Cortex of kidney (tissue), 1 donor: Measurements from ENCODE around the gene DHX32.
"Not testable (repeated sequence)": the region's sequence is repeated elsewhere in the genome, so short reads cannot be mapped to it uniquely, and the experiment has no call there.

Source experiments
- DNase-seq: peaks from one replicate; lab custom pipeline; 2025; lab: John Stamatoyannopoulos, UW

DHX32 gene, protein sequence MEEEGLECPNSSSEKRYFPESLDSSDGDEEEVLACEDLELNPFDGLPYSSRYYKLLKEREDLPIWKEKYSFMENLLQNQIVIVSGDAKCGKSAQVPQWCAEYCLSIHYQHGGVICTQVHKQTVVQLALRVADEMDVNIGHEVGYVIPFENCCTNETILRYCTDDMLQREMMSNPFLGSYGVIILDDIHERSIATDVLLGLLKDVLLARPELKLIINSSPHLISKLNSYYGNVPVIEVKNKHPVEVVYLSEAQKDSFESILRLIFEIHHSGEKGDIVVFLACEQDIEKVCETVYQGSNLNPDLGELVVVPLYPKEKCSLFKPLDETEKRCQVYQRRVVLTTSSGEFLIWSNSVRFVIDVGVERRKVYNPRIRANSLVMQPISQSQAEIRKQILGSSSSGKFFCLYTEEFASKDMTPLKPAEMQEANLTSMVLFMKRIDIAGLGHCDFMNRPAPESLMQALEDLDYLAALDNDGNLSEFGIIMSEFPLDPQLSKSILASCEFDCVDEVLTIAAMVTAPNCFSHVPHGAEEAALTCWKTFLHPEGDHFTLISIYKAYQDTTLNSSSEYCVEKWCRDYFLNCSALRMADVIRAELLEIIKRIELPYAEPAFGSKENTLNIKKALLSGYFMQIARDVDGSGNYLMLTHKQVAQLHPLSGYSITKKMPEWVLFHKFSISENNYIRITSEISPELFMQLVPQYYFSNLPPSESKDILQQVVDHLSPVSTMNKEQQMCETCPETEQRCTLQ

DNA sequence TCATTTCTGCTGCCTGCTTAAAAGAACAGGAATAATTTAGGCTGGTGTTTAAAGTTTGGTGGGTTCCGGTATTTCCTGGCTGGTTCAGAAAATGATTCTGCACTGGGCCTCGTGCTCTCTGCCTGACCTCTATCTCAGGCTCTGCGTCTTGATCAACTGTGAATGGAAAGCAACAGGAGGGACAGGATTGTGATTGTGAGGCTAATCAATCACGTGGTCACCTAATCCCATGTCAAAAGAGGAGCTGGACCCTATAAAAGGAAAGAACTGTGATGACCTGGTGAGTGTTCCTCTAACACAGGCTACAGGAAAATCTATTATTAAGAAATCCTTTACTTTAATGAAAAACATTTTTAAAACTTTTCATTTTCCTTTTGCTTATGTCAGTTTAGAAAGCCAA lies at the start of gene DHX32:
Gene DHX32, minus strand, starts transcription at position 101 of the 400 bp plus-strand sequence. CDS start 468 bp downstream, outside the sequence.
- no peak for DNase-seq

DNA sequence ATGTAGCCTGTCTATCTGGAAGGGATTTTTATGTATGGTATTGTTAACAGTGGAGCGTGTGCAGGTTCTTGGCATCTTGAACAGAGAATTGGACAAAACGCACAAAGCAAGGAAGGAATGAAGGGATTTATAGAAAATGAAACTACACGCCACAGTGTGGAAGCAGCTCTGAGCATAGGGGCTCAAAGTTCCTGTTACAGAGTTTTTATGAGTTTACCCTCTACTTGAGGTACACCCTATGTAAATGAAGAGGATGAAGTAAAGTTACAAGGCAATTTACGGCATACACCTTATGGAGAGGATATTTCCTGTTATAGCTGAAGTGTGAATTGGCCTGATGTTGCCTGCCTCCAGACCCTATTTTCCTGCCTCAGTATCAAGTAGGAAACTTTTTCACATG lies 48.5 kb upstream of the DHX32 start:
- DNase-seq = no peak

DNA sequence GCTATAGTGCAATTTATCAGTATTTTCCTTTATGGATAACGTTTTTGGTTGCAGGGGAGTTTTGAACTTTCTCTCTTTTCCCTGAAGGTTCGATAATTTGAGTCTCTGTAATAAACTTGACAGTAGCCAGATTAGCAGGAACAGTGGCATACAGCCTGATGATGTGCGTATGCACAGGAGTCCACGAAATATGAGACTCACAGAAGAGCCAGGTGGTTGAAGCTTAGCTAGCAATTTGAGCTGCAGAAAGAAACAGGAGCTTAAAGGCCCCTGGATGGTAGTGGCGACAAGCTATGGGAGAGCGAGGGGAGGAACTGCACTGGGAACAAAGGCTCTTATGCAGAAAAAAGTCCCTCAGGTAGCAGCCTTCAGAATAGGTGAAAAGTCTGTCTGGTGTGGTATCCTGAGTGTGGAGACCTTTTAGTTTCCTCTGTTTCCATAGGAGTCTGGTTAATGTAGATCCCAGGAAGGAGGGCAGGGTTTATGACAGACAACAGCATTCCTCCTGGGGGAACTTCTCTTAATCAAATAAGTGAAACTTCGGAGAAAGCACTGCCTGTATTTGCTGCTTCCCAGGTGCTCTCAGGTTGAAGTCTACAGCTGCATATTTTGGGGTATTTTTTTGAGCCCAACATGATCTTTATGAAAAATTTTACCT lies 48.0 kb upstream of the DHX32 start:
- DNase-seq = no peak

DNA sequence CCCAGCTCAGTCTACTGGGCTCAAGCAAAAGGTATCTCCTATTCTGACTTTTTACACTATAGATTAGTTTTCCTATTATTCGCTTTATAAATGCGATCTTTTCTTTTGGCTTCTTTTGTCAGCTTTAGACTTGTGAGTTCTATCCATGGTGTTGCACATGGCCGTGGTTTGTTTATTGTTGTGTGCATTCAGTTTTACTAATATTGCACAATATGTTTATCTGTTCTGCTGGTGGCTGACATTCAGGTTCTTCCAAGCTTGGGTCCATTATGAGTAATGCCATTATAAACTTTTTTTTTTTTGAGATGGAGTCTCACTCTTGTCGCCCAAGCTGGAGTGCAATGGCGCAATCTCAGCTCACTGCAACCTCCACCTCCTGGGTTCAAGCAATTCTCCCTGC lies 46.2 kb upstream of the DHX32 start:
- not testable (repeated sequence) for DNase-seq

DNA sequence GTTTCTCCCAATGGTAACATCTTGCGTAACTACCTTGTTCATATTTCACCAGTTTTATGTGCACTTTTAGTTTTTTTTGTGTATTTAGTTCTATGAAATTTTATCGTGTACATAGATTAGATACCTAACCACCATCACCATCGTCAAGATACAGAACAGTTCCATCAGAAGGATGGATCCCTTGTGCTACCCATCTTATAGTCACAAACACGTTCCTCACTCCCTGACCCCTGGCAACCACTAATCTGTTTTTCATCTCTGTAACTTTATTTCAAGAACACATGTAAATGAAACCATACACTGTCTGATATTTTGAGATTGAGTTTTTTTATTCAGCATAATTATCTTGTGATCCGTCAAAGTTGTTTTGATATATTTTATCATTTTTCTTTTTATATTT lies 45.2 kb upstream of the DHX32 start:
- no peak for DNase-seq

DNA sequence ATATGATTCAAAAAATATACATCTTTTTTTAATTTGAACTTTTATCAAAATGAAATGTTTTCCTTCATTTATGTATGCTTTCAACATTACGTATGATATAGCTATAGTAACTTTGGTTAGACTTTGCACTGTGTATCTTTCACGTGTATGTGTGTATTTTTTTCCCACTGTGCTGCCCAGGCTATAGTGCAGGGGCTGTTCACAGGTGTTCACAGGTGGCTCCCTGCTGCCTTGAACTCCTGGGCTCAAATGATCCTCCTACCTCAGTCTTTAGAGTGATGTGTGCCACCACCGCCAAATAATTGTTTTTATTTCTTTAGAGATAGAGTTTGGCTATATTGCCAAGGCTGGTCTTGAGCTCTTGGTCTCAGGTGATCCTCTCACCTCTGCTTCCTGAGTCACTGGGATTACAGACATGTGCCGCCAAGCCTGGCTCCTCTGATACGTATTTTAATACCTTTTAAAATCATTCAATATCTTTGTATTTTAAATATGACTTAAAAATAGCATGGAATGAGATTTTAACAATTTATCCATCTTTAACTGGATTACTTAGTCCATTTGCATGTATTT lies 44.3 kb upstream of the DHX32 start:
- no peak for DNase-seq

DNA sequence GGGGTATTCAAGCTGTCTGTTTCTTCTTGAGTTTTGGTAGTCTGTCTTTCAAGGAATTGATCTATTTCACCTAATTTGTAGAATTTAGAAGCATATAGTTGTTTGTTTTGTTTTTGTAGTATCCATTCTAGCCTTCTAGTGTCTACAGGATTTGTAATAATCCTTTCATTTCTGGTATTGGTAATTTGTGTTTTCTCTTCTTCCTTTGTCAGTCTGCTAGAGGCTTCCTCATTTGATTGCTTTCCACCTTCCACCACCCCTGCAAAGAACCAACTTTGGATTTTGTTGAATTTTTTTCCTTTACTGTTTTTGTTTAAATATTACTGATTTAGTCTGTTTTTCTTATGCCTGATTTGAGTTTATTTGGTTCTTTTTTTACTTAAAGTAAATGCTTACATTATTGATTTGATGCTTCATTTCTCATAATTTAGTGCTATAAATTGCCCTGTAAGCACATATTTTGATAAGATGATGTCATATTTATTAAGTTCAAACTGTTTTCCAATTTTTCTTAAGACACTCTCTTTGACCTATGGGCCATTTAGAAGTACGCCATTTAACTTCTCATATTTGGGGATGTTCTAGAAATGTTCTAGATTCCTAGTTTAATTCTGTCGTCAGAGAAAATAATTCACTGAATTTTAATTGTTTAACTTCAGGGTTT lies 40.7 kb upstream of the DHX32 start:
- not testable (repeated sequence) for DNase-seq

DNA sequence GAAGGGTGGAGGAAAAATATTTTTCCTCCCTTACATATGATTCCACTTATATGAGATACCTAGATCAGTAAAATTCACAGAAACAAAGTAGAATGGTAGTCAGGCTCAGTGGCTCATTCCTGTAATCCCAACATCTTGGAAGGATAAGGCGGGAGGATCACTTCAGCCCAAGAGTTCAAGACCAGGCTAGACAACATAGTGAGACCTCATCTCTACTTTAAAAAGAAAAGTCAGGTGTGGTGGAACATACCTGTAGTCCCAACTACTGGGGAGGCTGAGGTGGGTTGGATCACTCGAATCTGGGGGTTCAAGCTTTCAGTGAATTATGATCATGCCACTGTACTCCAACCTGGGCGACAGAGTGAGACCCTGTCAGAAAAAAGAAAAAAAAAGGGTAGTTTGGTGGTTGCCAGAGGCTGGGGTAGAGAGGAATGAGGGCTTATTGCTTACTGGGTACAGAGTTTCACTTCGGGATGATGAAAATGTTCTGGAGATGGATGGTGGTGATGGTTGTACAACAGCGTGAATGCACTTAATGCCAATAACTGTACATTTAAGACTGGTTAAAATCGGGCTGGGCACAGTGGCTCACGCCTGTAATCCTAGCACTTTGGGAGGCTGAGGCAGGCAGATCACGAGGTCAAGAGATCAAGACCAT lies 36.7 kb upstream of the DHX32 start:
- not testable (repeated sequence) for DNase-seq

DNA sequence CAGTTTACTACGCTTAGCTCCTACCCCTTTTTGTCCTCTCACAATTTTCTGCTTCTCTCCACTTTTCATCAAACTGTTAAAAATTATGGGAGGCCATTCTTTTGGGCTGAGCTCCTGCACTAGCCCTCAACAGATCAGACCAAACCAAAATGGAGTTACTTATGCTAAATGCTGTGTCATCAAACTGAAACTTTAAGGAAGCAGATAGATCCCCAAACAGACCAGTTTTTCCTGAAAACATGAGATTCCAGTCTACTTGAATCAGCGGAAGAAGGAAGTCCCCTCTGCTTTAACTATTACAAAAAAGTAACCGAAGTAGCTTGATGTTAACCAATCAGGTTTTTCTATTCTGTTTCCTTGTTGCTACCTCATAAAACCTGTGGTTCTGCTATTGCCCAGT lies 35.9 kb upstream of the DHX32 start:
- DNase-seq = no peak

DNA sequence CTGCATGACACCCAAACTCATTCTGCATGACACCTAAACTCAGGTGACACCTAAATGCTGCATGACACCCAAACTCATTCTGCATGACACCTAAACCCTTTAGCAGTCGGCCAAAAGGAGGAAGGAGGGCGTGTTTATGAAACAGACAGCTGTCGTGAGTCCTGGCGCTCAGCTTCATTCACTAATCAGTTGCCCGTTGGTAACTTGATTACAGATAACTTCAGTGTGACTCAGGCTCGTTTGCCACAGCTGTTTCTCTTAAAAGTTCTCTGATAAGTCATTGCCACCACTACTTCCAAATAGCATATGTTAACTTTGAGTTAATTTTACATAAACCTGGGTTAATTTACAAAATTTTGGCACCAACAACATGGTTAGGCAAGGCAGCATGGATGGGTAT lies 32.2 kb upstream of the DHX32 start:
- not testable (repeated sequence) for DNase-seq

DNA sequence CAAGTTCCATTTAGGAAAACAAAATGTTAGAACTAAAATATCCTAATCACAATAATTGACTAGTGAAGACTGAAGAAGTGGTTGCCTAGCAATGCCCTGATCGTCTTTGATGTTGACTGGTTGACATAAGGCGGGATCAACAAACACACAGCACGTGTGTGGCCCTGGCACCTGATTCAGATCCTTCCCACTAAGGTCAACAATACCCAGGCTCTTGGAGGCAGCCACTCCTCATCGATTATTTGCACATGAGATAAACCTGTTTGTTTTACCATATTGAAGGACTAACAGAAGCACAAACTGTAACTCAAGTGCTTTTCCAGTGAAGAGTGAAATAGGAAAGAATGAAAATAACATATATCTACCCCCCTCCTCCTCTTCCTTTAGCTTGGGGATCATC lies 30.9 kb upstream of the DHX32 start:
- DNase-seq = no peak

DNA sequence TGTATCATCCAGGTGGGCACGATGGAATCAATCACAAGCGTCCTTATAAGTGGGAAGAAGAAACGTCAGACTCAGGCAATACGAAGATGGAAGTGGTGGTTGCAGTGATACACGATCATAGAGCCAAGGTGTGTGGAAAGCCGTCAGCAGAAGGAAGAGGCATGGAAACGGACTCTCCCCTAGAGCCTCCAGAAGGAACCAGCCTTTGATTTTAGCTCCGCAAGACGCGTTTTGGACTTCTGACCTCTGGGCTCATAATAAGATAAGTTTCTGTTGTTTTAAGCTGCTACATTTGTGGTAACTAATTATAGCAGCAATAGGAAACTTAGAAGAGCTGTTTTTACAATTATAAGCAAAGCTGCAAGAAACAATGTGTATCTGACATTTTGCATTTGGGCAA lies 30.1 kb upstream of the DHX32 start:
- DNase-seq = no peak

DNA sequence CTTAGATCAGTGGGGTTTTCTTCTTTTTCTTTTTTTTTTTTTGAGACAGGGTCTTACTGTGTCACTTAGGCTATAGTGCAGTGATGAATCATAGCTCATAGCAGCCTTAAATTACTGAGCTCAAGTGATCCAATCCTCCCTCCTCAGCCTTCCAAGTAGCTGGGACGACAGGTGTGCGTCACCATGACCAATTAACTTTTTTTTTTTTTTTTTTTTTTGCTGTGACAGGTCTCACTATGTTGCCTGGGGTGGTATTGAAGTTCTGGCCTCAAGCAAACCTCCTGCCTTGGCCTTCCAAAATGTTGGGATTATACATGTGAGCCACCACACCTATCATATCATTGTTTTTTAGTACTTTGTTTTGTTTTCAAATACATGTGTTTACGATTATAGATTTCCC lies 28.4 kb upstream of the DHX32 start:
- not testable (repeated sequence) for DNase-seq

DNA sequence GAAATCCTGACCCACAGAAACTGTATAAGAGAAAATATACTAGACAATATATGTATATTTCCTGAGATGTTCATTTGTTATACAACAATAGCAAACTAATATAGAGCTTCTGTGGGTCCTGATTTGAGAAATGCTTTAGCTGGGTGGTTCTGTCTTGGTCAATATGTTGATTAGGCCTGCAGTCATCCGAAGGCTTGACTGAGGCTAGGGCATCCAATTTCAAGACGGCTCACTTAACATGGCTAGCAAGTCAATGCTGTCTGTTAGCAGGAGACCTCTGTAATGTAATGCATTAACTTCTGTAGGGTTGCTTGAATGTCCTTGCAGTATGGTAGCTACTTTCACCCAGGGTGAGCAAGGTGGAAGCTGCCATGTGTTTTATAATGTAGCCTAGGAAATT lies 27.7 kb upstream of the DHX32 start:
- DNase-seq = not testable (repeated sequence)

DNA sequence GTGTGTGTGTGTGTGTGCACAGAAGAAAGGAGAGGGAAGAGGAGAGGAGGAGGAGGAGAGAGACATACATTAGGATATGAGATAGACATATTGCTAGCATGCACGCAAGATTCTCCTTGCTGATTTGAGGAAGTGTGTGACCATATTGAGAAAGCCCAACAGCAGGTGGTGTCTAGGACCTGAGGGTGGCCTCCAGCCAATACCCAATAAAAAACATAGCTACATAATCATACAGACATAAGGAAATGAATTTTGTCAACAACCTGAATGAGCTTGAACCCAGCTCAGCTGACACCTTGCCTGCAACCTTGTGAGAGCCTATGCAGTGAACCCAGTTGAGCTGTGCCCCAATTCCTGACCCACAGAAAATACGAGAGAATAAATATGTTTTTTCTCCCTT lies 26.5 kb upstream of the DHX32 start:
- not testable (repeated sequence) for DNase-seq

DNA sequence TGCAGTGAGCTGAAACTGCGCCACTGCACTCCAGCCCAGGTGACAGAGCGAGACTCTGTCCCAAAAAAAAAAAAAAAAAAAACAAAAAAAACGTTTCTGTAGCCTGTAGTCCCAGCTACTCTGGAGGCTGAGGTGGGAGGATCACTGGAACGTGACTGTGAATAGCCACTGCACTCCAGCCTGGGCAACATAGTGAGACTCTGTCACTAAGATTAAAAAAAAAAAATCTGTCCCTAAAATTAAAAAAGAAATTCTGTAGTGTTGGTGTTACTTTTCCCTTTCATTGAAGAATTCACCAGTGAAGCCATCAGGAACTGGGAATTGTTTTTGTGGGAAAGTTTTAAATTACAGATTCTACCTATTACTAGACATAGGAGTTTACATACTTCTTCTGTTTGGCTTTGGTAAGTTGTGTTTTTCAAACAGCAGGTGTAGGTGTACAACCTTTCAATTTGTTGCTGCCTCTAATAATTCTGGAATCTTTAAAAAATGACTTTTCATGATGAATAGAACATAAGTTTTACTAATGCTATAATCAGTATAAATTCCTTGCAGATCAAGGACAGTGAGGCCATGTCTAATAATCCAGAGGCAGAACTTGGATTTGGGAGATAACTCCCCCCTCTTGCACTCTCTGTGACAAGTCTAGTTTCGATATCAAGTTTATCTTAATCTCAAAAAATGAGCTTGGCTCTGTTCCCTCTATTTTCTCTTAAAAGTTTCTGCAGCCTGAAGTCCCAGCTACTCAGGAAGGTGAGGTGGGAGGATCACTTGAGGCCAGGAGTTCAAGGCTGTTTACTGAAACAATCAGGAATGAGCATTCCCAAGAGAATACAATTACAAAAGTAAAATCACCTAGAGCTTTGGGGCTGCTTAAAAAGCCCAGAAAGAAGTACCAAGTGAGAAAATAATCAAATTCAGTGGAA lies 24.2 kb upstream of the DHX32 start:
- DNase-seq = not testable (repeated sequence)

DNA sequence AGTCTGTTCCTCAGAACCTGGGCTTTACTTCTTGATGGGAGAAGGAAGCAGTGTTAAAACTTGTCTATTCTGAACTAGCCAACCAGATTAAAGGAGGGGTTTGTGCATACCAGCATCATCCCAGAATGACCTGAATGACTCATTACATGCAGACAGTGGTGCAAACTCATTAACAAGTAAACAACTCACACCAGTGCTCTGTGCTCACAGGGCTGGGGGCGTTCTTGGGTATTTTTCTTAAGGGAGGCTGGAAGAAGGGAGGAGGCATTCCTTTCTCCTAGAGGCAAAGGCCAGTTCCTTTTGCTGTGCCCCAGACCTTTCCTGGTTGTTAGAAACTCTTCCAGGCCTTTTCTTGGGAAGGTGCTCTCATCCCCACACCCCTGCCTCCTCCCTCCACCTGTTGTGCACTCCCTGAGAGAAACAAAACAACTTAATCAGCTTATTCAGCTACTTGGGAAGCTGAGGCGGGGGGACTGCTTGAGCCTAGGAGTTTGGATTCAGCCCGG lies 22.1 kb upstream of the DHX32 start:
- DNase-seq = not testable (repeated sequence)

DNA sequence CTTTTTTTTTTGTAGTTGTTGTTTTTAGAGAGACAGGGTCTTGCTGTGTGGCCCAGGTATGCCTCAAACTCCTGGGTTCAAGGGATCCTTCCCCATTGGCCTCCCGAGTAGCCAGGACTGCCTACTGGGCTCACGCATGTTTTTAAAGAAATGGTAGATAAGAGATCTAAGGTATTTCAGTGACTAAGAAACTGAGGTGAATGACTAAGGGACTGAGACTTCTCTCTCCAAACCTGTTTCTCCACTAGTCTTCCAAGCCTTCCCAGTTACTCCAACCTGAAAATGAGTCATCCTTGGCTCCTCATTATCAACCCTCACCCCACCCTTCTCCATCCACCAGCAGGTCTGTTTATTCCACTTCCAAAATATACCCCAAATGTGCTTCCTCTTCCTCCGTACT lies 19.9 kb upstream of the DHX32 start:
- not testable (repeated sequence) for DNase-seq

DNA sequence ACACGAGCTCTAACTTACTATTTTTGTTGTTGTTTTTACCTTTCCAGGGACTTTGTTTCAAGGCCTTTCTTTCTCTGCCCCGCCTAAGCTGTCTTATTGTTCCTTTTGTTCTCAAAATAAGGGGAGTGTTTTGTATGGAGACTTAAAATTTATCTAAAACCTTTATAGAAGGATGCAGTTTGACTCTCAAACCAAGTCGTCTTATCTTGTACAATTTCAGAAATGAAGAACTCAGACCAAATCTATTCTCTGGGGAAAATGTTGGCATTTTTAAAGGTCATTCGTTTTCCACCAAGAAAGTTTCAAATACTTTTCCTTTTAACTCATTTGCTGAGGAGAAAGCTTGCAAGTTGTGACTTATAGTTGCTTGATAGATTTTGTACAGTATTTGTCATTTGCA lies 16.2 kb upstream of the DHX32 start:
- DNase-seq = not testable (repeated sequence)
